Sciatic nerve (tissue), 2 donors: ENCODE results near the gene SLC12A8. TPM values are rescaled to one million over a fixed set of nuclear protein-coding genes. Genes with fewer than 3 reads are reported as not detected.
"Not testable (repeated sequence)": the region's sequence is repeated elsewhere in the genome, so short reads cannot be mapped to it uniquely, and the experiment has no call there.

ENCODE experiments used
- ATAC-seq: fragments of 200-7000 bp; cut with Tn5 transposase; one replicate; pipeline ENCODE4 v1.9.1; 2020; ENCODE audit warnings: mild to moderate bottlenecking, moderate library complexity
- DNase-seq: peaks from one replicate; pipeline ENCODE4 v3.0.0-alpha.2; 2020; ENCODE audit warnings: low spot score
- intact Hi-C: fragments of 100-400 bp; cut with DNase I; formaldehyde crosslinking; loops from one replicate; pipeline ENCODE4 v1.14.2; 2022
- total RNA-seq: library from RNA; stranded (reverse); fragmentation: NEBNext Ultra II Directional; extraction: Animal tissue kit (Norgen Biotek cat#: 25700); gene quantifications from one replicate; pipeline ENCODE4 v1.2.1, GENCODE V29; 2021
- donor health status: DM: no; HTN: no; CAD: no.
- donor health status: DM: no; HTN: no; CAD: no.

SLC12A8 gene
- total RNA-seq, 1 donor from 2014 or later, result 2.5 TPM

GRCh38 chr3:125108833-125109535, 103.6 kb downstream of the SLC12A8 start:
- intact Hi-C loops, result no loop called here
- DNase-seq (no peak), ATAC-seq (no peak)

- DNase-seq (no peak), ATAC-seq (no peak)
- intact Hi-C loops, result no loop called here
Observed at GRCh38 chr3:125107861-125108567, 104.5 kb downstream of the SLC12A8 start.

- intact Hi-C loops, result no loop called here
- ATAC-seq (no peak), DNase-seq (no peak)
Observed at GRCh38 chr3:125107363-125107762, 105.2 kb downstream of the SLC12A8 start.

- intact Hi-C loops, result no loop called here
- ATAC-seq (no peak), DNase-seq (no peak)
Observed at GRCh38 chr3:125105116-125105515, 107.4 kb downstream of the SLC12A8 start.

GRCh38 chr3:125104639-125105038, 107.9 kb downstream of the SLC12A8 start:
- ATAC-seq (no peak), DNase-seq (no peak)
- intact Hi-C loops, result no loop called here

GRCh38 chr3:125103406-125103805, 109.1 kb downstream of the SLC12A8 start:
- intact Hi-C loops, result no loop called here
- ATAC-seq (no peak), DNase-seq (no peak)

GRCh38 chr3:125102470-125102869, 110.1 kb downstream of the SLC12A8 start:
- peak; percentile 1 for DNase-seq
- intact Hi-C loops, result no loop called here
- no peak for ATAC-seq

- DNase-seq, result peak; percentile 10
- ATAC-seq, result no peak
- intact Hi-C loops, result no loop called here
Observed at GRCh38 chr3:125098611-125099291, 113.8 kb downstream of the SLC12A8 start.

- intact Hi-C loops, result no loop called here
- ATAC-seq (no peak), DNase-seq (no peak)
Observed at GRCh38 chr3:125090649-125091048, 121.9 kb downstream of the SLC12A8 start.

- ATAC-seq, result no peak
Observed at GRCh38 chr3:125087768-125088391, 124.7 kb downstream of the SLC12A8 start.

GRCh38 chr3:125085166-125085565, 127.4 kb downstream of the SLC12A8 start:
- no peak for ATAC-seq
- intact Hi-C loops, result no loop called here
- no peak for DNase-seq

More at GRCh38 chr3:125087768-125088391, 124.7 kb downstream of the SLC12A8 start:
- intact Hi-C loops, result no loop called here
- DNase-seq, result no peak

- intact Hi-C loops, result no loop called here
- DNase-seq, result no peak
- ATAC-seq, result no peak
Observed at GRCh38 chr3:125083776-125084175, 128.8 kb downstream of the SLC12A8 start.

- DNase-seq, ATAC-seq, intact Hi-C loops: not testable (repeated sequence)
Observed at GRCh38 chr3:125082339-125082738, 130.2 kb downstream of the SLC12A8 start.

GRCh38 chr3:125080077-125080476, 132.5 kb downstream of the SLC12A8 start:
- intact Hi-C loops, result no loop called here
- DNase-seq (no peak), ATAC-seq (no peak)

- intact Hi-C loops, result no loop called here
- DNase-seq, result no peak
- no peak for ATAC-seq
Observed at GRCh38 chr3:125079675-125080045, 132.9 kb downstream of the SLC12A8 start.

- intact Hi-C loops, result no loop called here
- DNase-seq (no peak), ATAC-seq (no peak)
Observed at GRCh38 chr3:125078951-125079674, 133.4 kb downstream of the SLC12A8 start.

GRCh38 chr3:125077864-125078263, 134.7 kb downstream of the SLC12A8 start:
- intact Hi-C loops, result no loop called here
- DNase-seq (no peak), ATAC-seq (no peak)

- intact Hi-C loops, result no loop called here
- DNase-seq (no peak), ATAC-seq (no peak)
Observed at GRCh38 chr3:125076464-125076863, 136.1 kb downstream of the SLC12A8 start.

- intact Hi-C loops, result no loop called here
- ATAC-seq (no peak), DNase-seq (no peak)
Observed at GRCh38 chr3:125075738-125076137, 136.8 kb downstream of the SLC12A8 start.
